Right renal cortex interstitium (tissue), 3 donors: Measurements from ENCODE around the gene FAM174B. TPM values are rescaled to one million over a fixed set of nuclear protein-coding genes. Genes with fewer than 3 reads are reported as not detected.

ENCODE experiments used
- DNase-seq, 3 donors: peaks; one replicate each; pipeline ENCODE4 v3.0.0-alpha.2; 2013; ENCODE audit warnings: low read depth in 3 of 3, low spot score in 2 of 3
- polyA plus RNA-seq, 3 donors: library from polyadenylated mRNA; unstranded; fragments of 120-200 nt; gene quantifications; one replicate each; pipeline ENCODE4 v1.2.1, GENCODE V29; 2013; ENCODE audit not compliant: insufficient read length in 3 of 3

FAM174B gene
- polyA plus RNA-seq, 3 donors = 31.9 to 38.1 (median 35.3) TPM

- DNase-seq = no peak
Observed at GRCh38 chr15:92574566-92574965, 81.0 kb downstream of the FAM174B start.

DNA sequence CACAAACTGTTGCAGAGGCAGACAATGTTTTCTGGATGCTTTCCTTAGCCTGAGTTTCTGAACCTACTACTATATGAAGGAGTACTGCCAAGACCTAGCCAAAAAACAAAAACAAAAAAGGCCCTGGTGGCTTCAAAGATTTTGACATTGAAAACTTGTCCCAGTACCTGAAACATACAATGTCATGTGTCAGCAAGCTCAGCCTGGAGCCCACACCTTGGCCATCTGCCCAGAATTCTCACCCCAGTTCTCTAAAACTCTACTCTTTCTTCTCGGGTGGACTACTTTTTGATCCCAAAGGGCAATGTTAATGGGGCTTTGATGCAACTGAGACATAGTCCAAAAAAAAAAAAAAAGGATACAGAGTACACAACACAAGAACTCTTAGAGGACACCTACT, 81.4 kb downstream of the FAM174B start:
- no peak for DNase-seq

GRCh38 chr15:92571824-92572223, 83.8 kb downstream of the FAM174B start:
- DNase-seq = no peak

- DNase-seq = no peak
Observed at GRCh38 chr15:92570391-92570790, 85.2 kb downstream of the FAM174B start.

DNA sequence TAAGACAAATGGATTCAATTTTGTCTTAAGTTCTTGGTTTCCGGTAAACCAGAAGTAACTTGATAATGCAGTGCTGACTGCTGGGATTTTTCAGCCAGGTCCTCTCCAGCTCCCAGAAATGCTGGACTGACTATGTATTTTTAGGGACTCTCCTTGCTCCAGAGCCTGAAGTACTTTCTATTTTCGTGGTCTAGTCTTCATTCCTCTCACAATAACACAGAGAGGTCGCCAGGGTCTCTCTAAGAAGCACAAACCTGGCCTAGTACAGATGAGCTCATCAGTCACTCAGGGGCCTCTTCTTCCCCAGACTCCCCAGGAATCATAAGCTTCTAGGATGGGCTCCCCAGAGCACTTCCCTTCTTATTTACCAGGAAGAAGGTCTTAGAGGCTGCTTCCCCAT, 85.8 kb downstream of the FAM174B start:
- no peak for DNase-seq

Other genes with a start within 250 kb of the FAM174B start
- gene CHD2, start 244.5 kb upstream of the FAM174B start, polyA plus RNA-seq = 100 to 1,000 TPM in 2 of 3 donors, 10 to 100 TPM in 1; 89.8 to 120 (median 105) TPM